ENCODE measurements around the gene NTN1.

Gene NTN1

GRCh38 chr17:9079461-9080103 is 58.3 kb downstream of the NTN1 start:
- no peaks in the 10 kb centered on the region for H3K9me3 ChIP-seq (ENCODE audit: insufficient read depth, low read depth, low read length)
- H4K91ac ChIP-seq (ENCODE audit: low read depth, low read length) = no peak overlapping the region
- H3K9ac ChIP-seq (ENCODE audit: low read length) = no peak overlapping the region
- no peak overlapping the region for H2BK120ac ChIP-seq (ENCODE audit: insufficient read depth, low read length, poor library complexity)
- H3K27ac ChIP-seq (ENCODE audit: low read depth, low read length) = no peak overlapping the region
- no peaks in the 10 kb centered on the region for H3K79me1 ChIP-seq (ENCODE audit: low read length)
- no peak overlapping the region for H2BK12ac ChIP-seq (ENCODE audit: low read length)
- no peak overlapping the region for H4K12ac ChIP-seq (ENCODE audit: low read depth, low read length)
- H3K79me2 ChIP-seq (ENCODE audit: control insufficient read depth, insufficient read depth, low read length, poor library complexity) = no peaks in the 10 kb centered on the region
- no peak overlapping the region for H3K23ac ChIP-seq (ENCODE audit: low read length)
- DNase-seq = no peak
- H4K8ac ChIP-seq (ENCODE audit: low read depth, low read length) = no peak overlapping the region
- H3K4me2 ChIP-seq (ENCODE audit: low read length) = no peak overlapping the region
- no peaks in the 10 kb centered on the region for H3K36me3 ChIP-seq (ENCODE audit: control insufficient read depth in 1 of 2, insufficient read depth in 2 of 2, low read length in 2 of 2)
- no peak overlapping the region for H3K14ac ChIP-seq (ENCODE audit: low read length)
- H2AFZ ChIP-seq (ENCODE audit: insufficient read depth, low read length, poor library complexity) = no peak overlapping the region
- peaks cover 0 to 2% of the 10 kb centered on the region in 2 experiments for H3K4me1 ChIP-seq (ENCODE audit: control insufficient read depth in 1 of 2, insufficient read depth in 2 of 2, low read length in 2 of 2)
- no peaks in the 10 kb centered on the region for H3K27me3 ChIP-seq (ENCODE audit: insufficient read depth, low read length)
- no CpG with 5 or more reads among the region's 4 CpGs for WGBS (ENCODE audit: extremely low coverage, insufficient coverage, insufficient read length)
- no peak overlapping the region for H2BK5ac ChIP-seq (ENCODE audit: low read depth, low read length, poor library complexity)
- H2AK5ac ChIP-seq (ENCODE audit: low read length) = no peak overlapping the region
- H3K4ac ChIP-seq (ENCODE audit: low read depth, low read length) = no peak overlapping the region
- H3K4me3 ChIP-seq (ENCODE audit: low read depth, low read length) = no peak overlapping the region
- H3K18ac ChIP-seq (ENCODE audit: low read length) = no peak overlapping the region

DNA sequence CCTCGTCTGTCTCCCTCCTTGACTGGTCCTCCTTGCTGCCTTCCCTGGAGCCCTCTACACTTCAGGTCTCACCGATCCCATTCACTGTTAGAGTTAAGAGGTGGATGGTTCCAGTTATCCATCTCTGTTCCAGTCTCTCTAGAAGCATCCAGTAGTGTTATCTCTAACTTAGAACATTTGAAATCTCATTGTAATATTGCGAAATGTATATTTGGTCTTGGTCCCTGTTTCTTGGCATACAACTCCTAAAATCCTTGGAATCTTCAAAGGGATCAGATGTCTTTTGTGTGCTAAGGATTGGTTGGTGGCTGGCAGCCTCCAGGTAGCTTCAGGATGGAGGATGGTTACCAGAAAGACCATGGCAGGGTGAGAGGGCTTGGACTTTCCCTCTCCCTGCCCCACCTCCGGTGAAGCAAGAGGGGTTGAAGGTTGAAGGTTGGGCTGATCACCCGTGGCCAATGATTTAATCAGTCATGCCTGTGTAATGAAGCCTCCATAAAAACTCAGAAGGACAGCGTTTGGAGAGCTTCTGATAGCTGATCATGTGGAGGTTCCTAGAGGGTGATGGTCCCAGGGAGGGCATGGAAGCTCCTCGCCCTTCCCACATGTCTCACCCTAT is 59.1 kb downstream of the NTN1 start:
- H3K14ac ChIP-seq (ENCODE audit: low read length) = no peak overlapping the region

GRCh38 chr17:9080983-9081382 is 59.7 kb downstream of the NTN1 start:
- Histone ChIP-seq H2BK12ac (ENCODE audit: low read length) (no peak overlapping the region), H3K36me3 (ENCODE audit: control insufficient read depth in 1 of 2, insufficient read depth in 2 of 2, low read length in 2 of 2) (no peaks in the 10 kb centered on the region), H2BK5ac (ENCODE audit: low read depth, low read length, poor library complexity) (no peak overlapping the region), H3K9me3 (ENCODE audit: insufficient read depth, low read depth, low read length) (no peaks in the 10 kb centered on the region), H3K9ac (ENCODE audit: low read length) (no peak overlapping the region), H3K27ac (ENCODE audit: low read depth, low read length) (no peak overlapping the region), H3K18ac (ENCODE audit: low read length) (no peak overlapping the region), H3K27me3 (ENCODE audit: insufficient read depth, low read length) (no peaks in the 10 kb centered on the region), H2AFZ (ENCODE audit: insufficient read depth, low read length, poor library complexity) (no peak overlapping the region), H3K79me1 (ENCODE audit: low read length) (no peaks in the 10 kb centered on the region), H3K4ac (ENCODE audit: low read depth, low read length) (no peak overlapping the region), H3K4me2 (ENCODE audit: low read length) (no peak overlapping the region), H3K4me3 (ENCODE audit: low read depth, low read length) (no peak overlapping the region), H4K91ac (ENCODE audit: low read depth, low read length) (no peak overlapping the region), H4K8ac (ENCODE audit: low read depth, low read length) (no peak overlapping the region), H3K4me1 (ENCODE audit: control insufficient read depth in 1 of 2, insufficient read depth in 2 of 2, low read length in 2 of 2) (peaks cover 0 to 2% of the 10 kb centered on the region in 2 experiments), H3K23ac (ENCODE audit: low read length) (no peak overlapping the region), H3K79me2 (ENCODE audit: control insufficient read depth, insufficient read depth, low read length, poor library complexity) (no peaks in the 10 kb centered on the region), H4K12ac (ENCODE audit: low read depth, low read length) (no peak overlapping the region), H2AK5ac (ENCODE audit: low read length) (no peak overlapping the region), H3K14ac (ENCODE audit: low read length) (no peak overlapping the region), H2BK120ac (ENCODE audit: insufficient read depth, low read length, poor library complexity) (no peak overlapping the region)
- DNase-seq = no peak
- no CpG with 5 or more reads among the region's 3 CpGs for WGBS (ENCODE audit: extremely low coverage, insufficient coverage, insufficient read length)

More for the DNA sequence above, 59.1 kb downstream of the NTN1 start:
- no peaks in the 10 kb centered on the region for H3K36me3 ChIP-seq (ENCODE audit: control insufficient read depth in 1 of 2, insufficient read depth in 2 of 2, low read length in 2 of 2)
- H3K4me3 ChIP-seq (ENCODE audit: low read depth, low read length) = no peak overlapping the region
- H2BK12ac ChIP-seq (ENCODE audit: low read length) = no peak overlapping the region
- no peak overlapping the region for H4K12ac ChIP-seq (ENCODE audit: low read depth, low read length)
- H3K79me2 ChIP-seq (ENCODE audit: control insufficient read depth, insufficient read depth, low read length, poor library complexity) = no peaks in the 10 kb centered on the region
- H3K27me3 ChIP-seq (ENCODE audit: insufficient read depth, low read length) = no peaks in the 10 kb centered on the region
- no peak overlapping the region for H4K8ac ChIP-seq (ENCODE audit: low read depth, low read length)
- peaks cover 0 to 2% of the 10 kb centered on the region in 2 experiments for H3K4me1 ChIP-seq (ENCODE audit: control insufficient read depth in 1 of 2, insufficient read depth in 2 of 2, low read length in 2 of 2)
- no peak overlapping the region for H3K18ac ChIP-seq (ENCODE audit: low read length)
- DNase-seq = no peak
- H2AFZ ChIP-seq (ENCODE audit: insufficient read depth, low read length, poor library complexity) = no peak overlapping the region
- no peak overlapping the region for H3K4me2 ChIP-seq (ENCODE audit: low read length)
- H3K9ac ChIP-seq (ENCODE audit: low read length) = no peak overlapping the region
- no peak overlapping the region for H4K91ac ChIP-seq (ENCODE audit: low read depth, low read length)
- no peak overlapping the region for H3K27ac ChIP-seq (ENCODE audit: low read depth, low read length)
- H3K23ac ChIP-seq (ENCODE audit: low read length) = no peak overlapping the region
- no peak overlapping the region for H2BK5ac ChIP-seq (ENCODE audit: low read depth, low read length, poor library complexity)
- no peak overlapping the region for H2AK5ac ChIP-seq (ENCODE audit: low read length)
- no peaks in the 10 kb centered on the region for H3K9me3 ChIP-seq (ENCODE audit: insufficient read depth, low read depth, low read length)
- no peak overlapping the region for H2BK120ac ChIP-seq (ENCODE audit: insufficient read depth, low read length, poor library complexity)
- H3K79me1 ChIP-seq (ENCODE audit: low read length) = no peaks in the 10 kb centered on the region
- H3K4ac ChIP-seq (ENCODE audit: low read depth, low read length) = no peak overlapping the region
- no CpG with 5 or more reads among the region's 7 CpGs for WGBS (ENCODE audit: extremely low coverage, insufficient coverage, insufficient read length)

DNA sequence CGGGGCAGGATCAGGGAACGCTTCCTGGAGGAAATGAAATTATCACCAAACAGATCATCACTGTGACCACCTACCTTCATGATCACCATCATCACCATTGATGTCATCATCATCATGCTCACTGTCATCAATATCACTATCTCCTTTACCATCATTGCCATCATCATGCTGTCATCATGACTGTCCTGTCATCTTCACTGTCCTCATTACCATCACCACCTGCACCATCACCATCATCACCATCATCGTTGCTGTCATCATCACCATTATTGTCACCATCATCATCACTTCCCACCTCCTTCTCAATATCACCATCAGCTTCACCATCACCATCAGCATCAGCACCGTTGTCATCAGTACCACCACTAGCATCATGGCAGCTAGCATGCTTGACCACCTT is 65.3 kb downstream of the NTN1 start:
- Histone ChIP-seq H3K4ac (ENCODE audit: low read depth, low read length) (no peak overlapping the region), H3K36me3 (ENCODE audit: control insufficient read depth in 1 of 2, insufficient read depth in 2 of 2, low read length in 2 of 2) (no peaks in the 10 kb centered on the region), H3K14ac (ENCODE audit: low read length) (no peak overlapping the region), H3K79me1 (ENCODE audit: low read length) (no peaks in the 10 kb centered on the region), H2BK120ac (ENCODE audit: insufficient read depth, low read length, poor library complexity) (no peak overlapping the region), H2AFZ (ENCODE audit: insufficient read depth, low read length, poor library complexity) (no peak overlapping the region), H3K79me2 (ENCODE audit: control insufficient read depth, insufficient read depth, low read length, poor library complexity) (no peaks in the 10 kb centered on the region), H2AK5ac (ENCODE audit: low read length) (no peak overlapping the region), H4K12ac (ENCODE audit: low read depth, low read length) (no peak overlapping the region), H3K4me2 (ENCODE audit: low read length) (no peak overlapping the region), H3K9ac (ENCODE audit: low read length) (no peak overlapping the region), H4K8ac (ENCODE audit: low read depth, low read length) (no peak overlapping the region), H3K27me3 (ENCODE audit: insufficient read depth, low read length) (no peaks in the 10 kb centered on the region), H3K4me3 (ENCODE audit: low read depth, low read length) (no peak overlapping the region), H2BK12ac (ENCODE audit: low read length) (no peak overlapping the region), H3K18ac (ENCODE audit: low read length) (no peak overlapping the region), H2BK5ac (ENCODE audit: low read depth, low read length, poor library complexity) (no peak overlapping the region), H4K91ac (ENCODE audit: low read depth, low read length) (no peak overlapping the region), H3K9me3 (ENCODE audit: insufficient read depth, low read depth, low read length) (peaks cover 6% of the 10 kb centered on the region), H3K23ac (ENCODE audit: low read length) (peak overlapping the region; percentile 14), H3K27ac (ENCODE audit: low read depth, low read length) (no peak overlapping the region), H3K4me1 (ENCODE audit: control insufficient read depth in 1 of 2, insufficient read depth in 2 of 2, low read length in 2 of 2) (peaks cover 0 to 2% of the 10 kb centered on the region in 2 experiments)
- DNase-seq = no peak
- WGBS (ENCODE audit: extremely low coverage, insufficient coverage, insufficient read length) = no CpG with 5 or more reads among the region's 4 CpGs
